Epithelial cell of esophagus (primary cell): ENCODE results near the gene CNTNAP2.
A peak's percentile ranks its signal among the peaks of the same experiment; 100 is the strongest.

Source experiments
- DNase-seq: peaks from one replicate; pipeline ENCODE4 v3.0.0; 2010; ENCODE audit warnings: low read depth
- H3K4me3 ChIP-seq: 2 replicates; pipeline ENCODE4 v1.5.1; 2011; ENCODE audit warnings: mild to moderate bottlenecking, low read length, control low read depth
- CTCF ChIP-seq: IDR thresholded peaks from 2 replicates; pipeline ENCODE4 v1.5.1; 2011; ENCODE audit warnings: low read depth, mild to moderate bottlenecking, low read length, control low read depth, inconsistent platforms; ENCODE audit not compliant: insufficient read depth; ENCODE audit errors: missing control alignments

CNTNAP2 gene

GRCh38 chr7:148261996-148262688 is 2145.5 kb downstream of the CNTNAP2 start:
- no peak overlapping the region for H3K4me3 ChIP-seq
- TF ChIP-seq CTCF: no peak
- no peak for DNase-seq

- no peak overlapping the region for H3K4me3 ChIP-seq
- peak; percentile 42 for DNase-seq
- TF ChIP-seq CTCF: peak; percentile 95
Measured at GRCh38 chr7:148262721-148263229, 2146.2 kb downstream of the CNTNAP2 start.

- peak; percentile 65 for DNase-seq
- no peak overlapping the region for H3K4me3 ChIP-seq
- peak; percentile 81 for TF ChIP-seq CTCF
Measured at GRCh38 chr7:148264933-148265557, 2148.4 kb downstream of the CNTNAP2 start.

GRCh38 chr7:148265896-148266295 is 2149.3 kb downstream of the CNTNAP2 start:
- no peak overlapping the region for H3K4me3 ChIP-seq
- peak; percentile 25 for DNase-seq
- TF ChIP-seq CTCF: no peak

GRCh38 chr7:148266795-148267194 is 2150.2 kb downstream of the CNTNAP2 start:
- DNase-seq: no peak
- no peak for TF ChIP-seq CTCF
- H3K4me3 ChIP-seq: no peak overlapping the region

GRCh38 chr7:148270576-148270975 is 2154.0 kb downstream of the CNTNAP2 start:
- no peak overlapping the region for H3K4me3 ChIP-seq
- no peak for TF ChIP-seq CTCF
- DNase-seq: peak; percentile 15

- no peak for DNase-seq
- H3K4me3 ChIP-seq: no peak overlapping the region
- no peak for TF ChIP-seq CTCF
Measured at GRCh38 chr7:148274118-148274517, 2157.5 kb downstream of the CNTNAP2 start.
